GM18526 (cell line): Measurements from ENCODE around the gene MOB1A.
A peak's percentile ranks its signal among the peaks of the same experiment; 100 is the strongest.

ENCODE experiments used
- POLR2A ChIP-seq: IDR thresholded peaks from 3 replicates; pipeline ENCODE4 v1.6.1; 2011; ENCODE audit not compliant: insufficient read length; ENCODE audit errors: extremely low read depth

Gene MOB1A

GRCh38 chr2:74178211-74179062 is at the start of gene MOB1A:
Gene MOB1A (minus strand): TSS chr2:74178879. CDS start chr2:74178674, 205 bp downstream.
- TF ChIP-seq POLR2A: peak; percentile 88

- no peak for TF ChIP-seq POLR2A
Observed at GRCh38 chr2:74227646-74228045, 49.0 kb upstream of the MOB1A start.

GRCh38 chr2:74226648-74227213 is 48.1 kb upstream of the MOB1A start:
- no peak for TF ChIP-seq POLR2A

- no peak for TF ChIP-seq POLR2A
Observed at GRCh38 chr2:74225698-74226459, 47.2 kb upstream of the MOB1A start.

GRCh38 chr2:74223941-74224770 is 45.5 kb upstream of the MOB1A start:
- no peak for TF ChIP-seq POLR2A

GRCh38 chr2:74222300-74222650 is 43.6 kb upstream of the MOB1A start:
- TF ChIP-seq POLR2A: no peak

GRCh38 chr2:74221604-74222299 is 43.1 kb upstream of the MOB1A start:
- no peak for TF ChIP-seq POLR2A

GRCh38 chr2:74221091-74221490 is 42.4 kb upstream of the MOB1A start:
- TF ChIP-seq POLR2A: no peak

- no peak for TF ChIP-seq POLR2A
Observed at GRCh38 chr2:74219846-74220486, 41.3 kb upstream of the MOB1A start.

GRCh38 chr2:74216642-74217041 is 38.0 kb upstream of the MOB1A start:
- no peak for TF ChIP-seq POLR2A

- TF ChIP-seq POLR2A: no peak
Observed at GRCh38 chr2:74212702-74213410, 34.2 kb upstream of the MOB1A start.

- no peak for TF ChIP-seq POLR2A
Observed at GRCh38 chr2:74206180-74206688, 27.6 kb upstream of the MOB1A start.

GRCh38 chr2:74205596-74205995 is 26.9 kb upstream of the MOB1A start:
- no peak for TF ChIP-seq POLR2A
